GM18502 (cell line): ENCODE measurements around the gene SELE.
"Not testable (repeated sequence)": the region's sequence is repeated elsewhere in the genome, so short reads cannot be mapped to it uniquely, and the experiment has no call there.

ENCODE experiments used
- ATAC-seq: cut with Tn5 transposase; IDR thresholded peaks from one replicate; pipeline ENCODE4 v1.9.1; 2021; ENCODE audit warnings: mild to moderate bottlenecking; ENCODE audit not compliant: unreplicated experiment, poor library complexity

Gene SELE

DNA sequence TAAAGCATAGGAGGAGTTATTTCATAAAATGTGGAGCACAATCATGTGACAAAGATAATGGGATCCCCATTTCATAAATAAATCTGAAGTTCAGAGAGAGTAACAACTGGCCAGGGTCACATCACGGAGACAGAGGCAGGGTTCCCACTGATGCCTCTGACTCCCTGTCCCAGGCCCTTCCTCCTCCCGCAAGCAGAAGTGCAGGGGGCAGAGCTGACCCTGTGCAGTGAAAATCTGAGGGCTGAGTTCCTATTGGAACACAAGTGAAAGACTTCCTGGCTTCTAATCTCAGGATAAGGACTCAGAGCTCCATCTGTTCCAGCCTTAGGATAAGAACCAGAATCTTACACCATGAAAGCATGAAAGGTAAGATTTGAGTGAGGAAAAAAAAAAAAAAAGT, 44.5 kb downstream of the SELE start:
- no peak for ATAC-seq

DNA sequence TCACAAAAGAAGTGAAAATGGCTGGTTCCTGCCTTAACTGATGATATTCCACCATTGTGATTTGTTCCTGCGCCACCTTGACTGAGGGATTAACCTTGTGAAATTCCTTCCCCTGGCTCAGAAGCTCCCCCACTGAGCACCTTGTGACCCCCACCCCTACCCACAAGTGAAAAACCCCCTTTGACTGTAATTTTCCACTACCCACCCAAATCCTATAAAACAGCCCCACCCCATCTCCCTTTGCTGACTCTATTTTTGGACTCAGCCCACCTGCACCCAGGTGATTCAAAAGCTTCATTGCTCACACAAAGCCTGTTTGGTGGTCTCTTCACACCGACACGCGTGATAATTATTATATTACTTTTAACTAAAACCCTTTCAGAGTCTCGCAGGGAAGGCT, 45.5 kb downstream of the SELE start:
- not testable (repeated sequence) for ATAC-seq

DNA sequence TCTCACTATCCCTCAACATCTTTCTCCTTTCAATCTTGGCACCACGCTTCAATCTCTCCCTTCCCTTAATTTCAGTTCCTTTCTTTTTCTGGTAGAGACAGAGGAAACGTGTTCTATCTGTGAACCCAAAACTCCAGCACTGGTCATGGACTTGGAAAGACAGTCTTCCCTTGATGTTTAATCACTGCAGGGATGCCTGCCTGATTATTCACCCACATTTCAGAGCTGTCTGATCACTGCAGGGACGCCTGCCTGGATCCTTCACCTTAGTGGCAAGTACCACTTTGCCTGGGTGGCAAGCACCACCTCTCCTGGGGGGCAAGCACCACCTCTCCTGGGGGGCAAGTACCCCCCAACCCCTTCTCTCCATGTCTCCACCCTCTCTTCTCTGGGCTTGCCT, 50.2 kb downstream of the SELE start:
- no peak for ATAC-seq

DNA sequence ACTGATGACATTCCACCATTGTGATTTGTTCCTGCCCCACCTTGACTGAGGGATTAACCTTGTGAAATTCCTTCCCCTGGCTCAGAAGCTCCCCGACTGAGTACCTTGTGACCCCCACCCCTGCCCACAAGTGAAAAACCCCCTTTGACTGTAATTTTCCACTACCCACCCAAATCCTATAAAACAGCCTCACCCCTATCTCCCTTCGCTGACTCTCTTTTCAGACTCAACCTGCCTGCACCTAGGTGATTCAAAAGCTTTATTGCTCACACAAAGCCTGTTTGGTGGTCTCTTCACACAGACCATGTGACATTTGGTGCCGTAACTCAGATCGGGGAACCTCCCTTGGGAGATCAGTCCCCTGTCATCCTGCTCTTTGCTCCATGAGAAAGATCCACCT, 50.7 kb downstream of the SELE start:
- not testable (repeated sequence) for ATAC-seq

DNA sequence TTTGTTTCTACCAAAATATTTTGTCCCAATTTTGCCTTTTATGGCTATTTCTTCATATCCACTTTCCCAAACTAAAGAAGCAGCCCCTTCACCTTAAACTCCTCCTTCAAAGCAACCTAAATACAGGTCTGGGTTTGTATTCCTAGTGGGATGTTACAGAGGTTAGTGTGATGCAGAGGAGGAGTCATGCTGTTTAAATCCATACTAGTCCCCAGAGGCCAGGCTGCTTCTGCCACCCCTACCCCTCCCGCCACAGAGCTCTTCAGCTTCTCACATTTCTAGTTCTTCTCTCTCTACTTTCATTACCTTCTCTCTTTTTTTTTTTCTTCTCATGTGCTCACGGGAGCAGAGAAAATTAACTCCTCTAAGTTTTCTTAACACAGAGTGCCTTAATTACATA, 51.8 kb downstream of the SELE start:
- no peak for ATAC-seq

DNA sequence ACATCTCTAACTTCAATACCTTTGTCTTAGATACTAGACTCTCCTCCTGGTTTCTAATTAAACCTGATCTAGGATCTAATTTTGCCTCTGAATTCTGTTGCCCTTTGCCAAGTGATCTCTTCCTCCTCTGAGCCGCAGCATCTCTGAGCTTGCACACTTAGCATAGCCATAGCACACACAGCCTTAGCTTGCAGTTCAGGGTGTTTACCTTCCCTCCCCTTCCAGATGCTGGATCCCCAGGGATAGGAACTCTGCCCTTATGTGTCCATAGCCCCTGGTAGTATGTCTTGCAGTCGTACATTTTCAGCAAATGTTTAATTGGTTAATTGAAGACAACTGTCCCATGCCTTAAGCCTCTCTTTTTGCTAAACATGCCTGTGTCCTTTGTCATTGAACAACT, 52.7 kb downstream of the SELE start:
- peak; percentile 41 for ATAC-seq

DNA sequence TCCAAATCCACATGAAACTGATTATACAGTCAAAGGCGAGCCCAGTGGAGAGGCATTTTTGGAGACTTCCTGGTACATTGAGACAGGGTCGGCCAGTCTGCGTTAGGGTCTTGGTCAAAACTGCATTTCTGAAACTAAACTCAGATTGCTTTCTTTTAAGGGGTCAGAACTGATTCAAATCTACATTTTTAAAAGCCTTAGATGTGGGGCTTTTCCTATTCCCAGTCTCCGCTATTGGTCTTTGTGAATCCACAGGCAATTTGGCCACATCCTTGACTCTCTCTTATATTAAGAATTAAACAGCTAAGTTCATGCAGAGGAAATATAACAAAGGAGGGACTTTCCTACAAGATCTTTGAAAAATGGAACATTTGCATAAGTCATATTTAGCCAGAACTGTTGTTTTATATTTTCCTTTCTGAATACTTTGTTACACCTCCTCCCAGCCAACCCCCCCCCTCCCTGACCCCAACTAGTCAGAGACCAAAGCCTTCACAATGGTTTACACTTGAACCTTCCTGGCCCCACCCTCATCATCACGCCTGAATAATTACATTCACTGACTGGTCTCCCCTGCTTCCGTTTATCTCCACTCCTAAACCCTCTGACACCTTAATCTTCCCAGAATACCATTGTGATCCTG, 53.4 kb downstream of the SELE start:
- peak; percentile 63 for ATAC-seq

DNA sequence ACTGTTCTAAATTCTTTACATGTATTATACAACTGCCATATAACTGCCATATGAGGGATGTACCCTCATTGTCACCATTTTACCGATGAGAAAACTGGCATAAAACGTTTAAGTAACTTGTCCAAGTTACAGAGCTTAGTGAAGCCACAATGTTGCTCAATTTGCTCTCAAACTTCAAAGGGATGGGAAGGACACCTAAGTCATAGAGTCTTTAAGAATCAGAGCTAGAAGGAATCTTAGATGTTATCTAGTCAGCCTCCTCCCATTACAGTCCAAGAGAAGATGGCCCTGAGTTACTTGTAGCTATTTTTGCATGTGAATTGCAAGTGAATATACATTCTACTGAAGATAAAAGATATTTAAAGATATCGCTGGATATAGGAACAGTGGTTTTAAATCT, 54.2 kb downstream of the SELE start:
- ATAC-seq: no peak

DNA sequence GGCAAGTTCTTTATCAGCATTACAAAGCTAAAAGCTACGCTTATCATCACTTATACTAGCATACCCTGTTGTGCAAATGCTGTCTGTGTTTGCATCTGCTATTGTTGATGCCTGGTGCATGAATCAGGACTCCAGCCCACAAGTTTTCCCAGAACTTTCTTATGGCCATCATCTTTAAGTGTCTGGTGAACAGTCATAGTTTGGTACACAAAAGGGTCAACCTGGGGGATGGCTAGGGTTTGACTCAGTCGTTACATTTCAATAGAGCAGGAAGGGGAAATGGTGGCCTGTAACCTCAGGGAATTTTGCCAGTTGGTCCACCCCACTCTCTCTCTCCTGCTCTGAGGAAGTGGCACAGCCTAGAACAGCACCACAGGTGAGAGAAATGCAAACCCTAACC, 57.9 kb downstream of the SELE start:
- ATAC-seq: no peak
